ENCODE results near the gene ZNF281.
"Not testable (repeated sequence)": the region's sequence is repeated elsewhere in the genome, so short reads cannot be mapped to it uniquely, and the experiment has no call there.

ZNF281 gene

DNA sequence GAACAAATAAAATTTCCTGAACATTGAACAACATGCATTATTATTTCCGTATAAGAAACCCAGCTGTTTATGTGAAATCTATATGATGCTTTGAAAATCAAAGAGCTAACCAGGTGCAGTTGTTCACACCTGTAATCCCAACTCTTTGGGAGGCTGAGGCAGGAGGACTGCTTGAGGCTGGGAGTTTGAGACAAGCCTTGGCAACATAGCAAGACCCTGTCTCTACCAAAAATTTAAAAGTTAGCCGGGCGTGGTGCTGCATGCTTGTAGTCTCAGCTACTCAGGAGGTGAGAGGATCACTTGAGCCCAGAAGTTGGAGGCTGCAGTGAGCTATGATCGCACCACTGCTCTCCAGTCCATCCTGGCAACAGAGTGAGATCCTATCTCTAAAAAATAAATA lies 4.8 kb upstream of the ZNF281 start:
- Histone ChIP-seq H3K79me2 (ENCODE audit: control insufficient read depth, insufficient read depth, low read length, poor library complexity) (peaks cover 1% of the 10 kb centered on the region), H3K4ac (ENCODE audit: low read depth, low read length) (no peak overlapping the region), H3K27me3 (ENCODE audit: insufficient read depth, low read length) (no peaks in the 10 kb centered on the region), H4K91ac (ENCODE audit: low read depth, low read length) (no peak overlapping the region), H3K27ac (ENCODE audit: low read depth, low read length) (no peak overlapping the region), H3K9ac (ENCODE audit: low read length) (no peak overlapping the region), H3K4me2 (ENCODE audit: low read length) (no peak overlapping the region), H4K8ac (ENCODE audit: low read depth, low read length) (no peak overlapping the region), H3K36me3 (ENCODE audit: control insufficient read depth in 1 of 2, insufficient read depth in 2 of 2, low read length in 2 of 2) (no peaks in the 10 kb centered on the region), H3K4me1 (ENCODE audit: control insufficient read depth in 1 of 2, insufficient read depth in 2 of 2, low read length in 2 of 2) (peaks cover 2 to 3% of the 10 kb centered on the region in 2 experiments), H3K14ac (ENCODE audit: low read length) (no peak overlapping the region), H2BK5ac (ENCODE audit: low read depth, low read length, poor library complexity) (no peak overlapping the region), H4K12ac (ENCODE audit: low read depth, low read length) (no peak overlapping the region), H3K9me3 (ENCODE audit: insufficient read depth, low read depth, low read length) (no peaks in the 10 kb centered on the region), H2AFZ (ENCODE audit: insufficient read depth, low read length, poor library complexity) (no peak overlapping the region), H2BK12ac (ENCODE audit: low read length) (no peak overlapping the region), H3K18ac (ENCODE audit: low read length) (no peak overlapping the region), H3K79me1 (ENCODE audit: low read length) (peaks cover 3% of the 10 kb centered on the region), H3K23ac (ENCODE audit: low read length) (no peak overlapping the region), H2AK5ac (ENCODE audit: low read length) (no peak overlapping the region), H3K4me3 (ENCODE audit: low read depth, low read length) (no peak overlapping the region), H2BK120ac (ENCODE audit: insufficient read depth, low read length, poor library complexity) (no peak overlapping the region)
- DNase-seq, result no peak
- no CpG with 5 or more reads among the region's 4 CpGs for WGBS (ENCODE audit: extremely low coverage, insufficient coverage, insufficient read length)

DNA sequence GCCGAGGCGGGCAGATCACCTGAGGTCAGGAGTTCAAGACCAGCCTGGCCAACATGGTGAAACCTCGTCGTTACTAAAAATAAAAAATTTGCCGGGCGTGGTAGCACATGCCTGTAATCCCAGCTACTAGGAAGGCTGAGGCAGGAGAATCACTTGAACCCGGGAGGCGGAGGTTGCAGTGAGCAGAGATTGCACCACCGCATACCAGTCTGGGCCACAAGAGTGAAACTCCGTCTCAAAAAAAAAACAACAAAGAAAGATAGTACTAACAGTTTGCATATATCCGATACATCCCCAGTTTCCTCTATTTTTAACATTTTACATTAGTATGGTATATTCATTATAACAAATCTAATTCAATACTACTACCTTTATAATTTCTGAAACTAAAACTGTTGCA lies 3.9 kb upstream of the ZNF281 start:
- H3K18ac ChIP-seq (ENCODE audit: low read length); H4K91ac ChIP-seq (ENCODE audit: low read depth, low read length): not testable (repeated sequence)
- WGBS (ENCODE audit: extremely low coverage, insufficient coverage, insufficient read length), result no CpG with 5 or more reads among the region's 11 CpGs

DNA sequence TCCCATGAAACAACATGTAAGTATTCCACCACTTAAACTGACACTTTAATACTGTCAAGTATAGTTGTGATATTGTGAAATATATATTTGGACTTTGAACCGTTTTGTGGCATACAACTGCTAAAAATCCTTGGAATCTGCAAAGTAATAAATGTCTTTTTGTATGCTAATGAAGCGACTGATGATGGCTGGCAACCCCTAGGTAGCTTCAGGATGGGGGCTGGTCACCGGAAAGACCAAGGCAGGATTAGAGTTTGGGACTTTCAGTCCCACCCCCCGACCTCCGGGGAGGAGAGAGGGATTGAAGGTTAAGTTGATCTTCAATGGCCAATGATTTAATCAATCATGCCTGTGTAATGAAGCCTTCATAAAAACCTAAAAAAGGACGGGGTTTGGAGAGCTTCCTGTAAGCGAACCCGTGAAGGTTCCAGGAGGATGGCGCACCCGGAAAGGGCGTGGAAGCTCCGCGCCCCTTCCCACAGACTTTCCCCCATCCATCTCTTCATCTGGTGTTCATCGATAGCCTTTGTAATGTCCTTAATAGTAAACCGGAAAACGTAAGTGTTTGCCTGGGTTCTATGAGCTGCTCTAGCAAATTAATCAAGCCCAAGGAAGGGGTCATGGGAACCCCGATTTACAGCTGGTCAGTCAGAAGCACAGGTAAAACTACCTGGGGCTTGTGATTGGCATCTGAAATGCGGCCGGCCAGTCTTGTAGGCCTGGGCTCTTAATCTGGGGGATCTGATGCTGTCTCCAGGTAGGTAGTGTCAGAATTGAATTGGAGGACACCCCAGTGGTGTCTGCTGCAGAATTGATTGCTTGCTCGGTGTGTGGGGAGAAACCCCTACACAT lies 1.8 kb upstream of the ZNF281 start:
- peak overlapping the region; percentile 41 for H3K9ac ChIP-seq (ENCODE audit: low read length)
- H3K27me3 ChIP-seq (ENCODE audit: insufficient read depth, low read length), result no peaks in the 10 kb centered on the region
- H3K36me3 ChIP-seq (ENCODE audit: control insufficient read depth in 1 of 2, insufficient read depth in 2 of 2, low read length in 2 of 2), result peaks cover 2 to 13% of the 10 kb centered on the region in 2 experiments
- peak overlapping the region; percentile 68 for H3K4me3 ChIP-seq (ENCODE audit: low read depth, low read length)
- no peak overlapping the region for H3K4ac ChIP-seq (ENCODE audit: low read depth, low read length)
- H2BK120ac ChIP-seq (ENCODE audit: insufficient read depth, low read length, poor library complexity), result no peak overlapping the region
- no CpG with 5 or more reads among the region's 20 CpGs for WGBS (ENCODE audit: extremely low coverage, insufficient coverage, insufficient read length)
- no peak overlapping the region for H2AK5ac ChIP-seq (ENCODE audit: low read length)
- peak overlapping the region; percentile 8 for H4K12ac ChIP-seq (ENCODE audit: low read depth, low read length)
- H3K79me2 ChIP-seq (ENCODE audit: control insufficient read depth, insufficient read depth, low read length, poor library complexity), result peaks cover 9% of the 10 kb centered on the region
- peak overlapping the region; percentile 39 for H4K91ac ChIP-seq (ENCODE audit: low read depth, low read length)
- no peak overlapping the region for H3K18ac ChIP-seq (ENCODE audit: low read length)
- H3K9me3 ChIP-seq (ENCODE audit: insufficient read depth, low read depth, low read length), result no peaks in the 10 kb centered on the region
- H2AFZ ChIP-seq (ENCODE audit: insufficient read depth, low read length, poor library complexity), result peak overlapping the region; percentile 78
- H3K4me2 ChIP-seq (ENCODE audit: low read length), result peak overlapping the region; percentile 77
- peak overlapping the region; percentile 45 for H3K14ac ChIP-seq (ENCODE audit: low read length)
- H3K79me1 ChIP-seq (ENCODE audit: low read length), result peaks cover 8% of the 10 kb centered on the region
- no peak overlapping the region for H2BK12ac ChIP-seq (ENCODE audit: low read length)
- H3K23ac ChIP-seq (ENCODE audit: low read length), result no peak overlapping the region
- DNase-seq, result no peak
- peak overlapping the region; percentile 86 for H4K8ac ChIP-seq (ENCODE audit: low read depth, low read length)
- H3K27ac ChIP-seq (ENCODE audit: low read depth, low read length), result no peak overlapping the region
- peaks cover 6 to 14% of the 10 kb centered on the region in 2 experiments for H3K4me1 ChIP-seq (ENCODE audit: control insufficient read depth in 1 of 2, insufficient read depth in 2 of 2, low read length in 2 of 2)
- H2BK5ac ChIP-seq (ENCODE audit: low read depth, low read length, poor library complexity), result no peak overlapping the region

More for the DNA sequence above, 3.9 kb upstream of the ZNF281 start:
- not testable (repeated sequence) for H3K9ac ChIP-seq (ENCODE audit: low read length); H3K23ac ChIP-seq (ENCODE audit: low read length); H3K36me3 ChIP-seq (ENCODE audit: control insufficient read depth in 1 of 2, insufficient read depth in 2 of 2, low read length in 2 of 2); H3K14ac ChIP-seq (ENCODE audit: low read length); H2BK5ac ChIP-seq (ENCODE audit: low read depth, low read length, poor library complexity); H2BK12ac ChIP-seq (ENCODE audit: low read length); H3K9me3 ChIP-seq (ENCODE audit: insufficient read depth, low read depth, low read length); H3K4ac ChIP-seq (ENCODE audit: low read depth, low read length); H3K27ac ChIP-seq (ENCODE audit: low read depth, low read length); H3K4me1 ChIP-seq (ENCODE audit: control insufficient read depth in 1 of 2, insufficient read depth in 2 of 2, low read length in 2 of 2); H3K79me1 ChIP-seq (ENCODE audit: low read length); H3K4me3 ChIP-seq (ENCODE audit: low read depth, low read length); H3K27me3 ChIP-seq (ENCODE audit: insufficient read depth, low read length); H2AK5ac ChIP-seq (ENCODE audit: low read length); H4K12ac ChIP-seq (ENCODE audit: low read depth, low read length); H3K79me2 ChIP-seq (ENCODE audit: control insufficient read depth, insufficient read depth, low read length, poor library complexity); H4K8ac ChIP-seq (ENCODE audit: low read depth, low read length); H3K4me2 ChIP-seq (ENCODE audit: low read length); H2BK120ac ChIP-seq (ENCODE audit: insufficient read depth, low read length, poor library complexity); H2AFZ ChIP-seq (ENCODE audit: insufficient read depth, low read length, poor library complexity)
- DNase-seq, result peak; percentile 37 to 55

DNA sequence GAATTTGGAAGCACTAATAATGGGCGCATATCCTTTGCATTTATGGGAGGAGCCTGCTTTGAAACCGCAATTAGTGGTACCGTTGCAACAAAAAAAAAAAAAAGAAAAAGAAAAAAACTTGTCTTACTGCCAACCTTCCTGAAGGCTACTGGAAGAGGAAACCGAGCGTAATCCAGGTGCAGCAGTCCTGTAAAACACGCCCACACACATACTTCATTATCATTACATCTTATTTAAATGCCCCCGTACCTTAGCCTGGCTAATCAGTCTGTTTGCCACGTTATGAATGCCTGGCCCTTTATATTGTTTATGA lies 686 bp upstream of the ZNF281 start:
- H3K9me3 ChIP-seq (ENCODE audit: insufficient read depth, low read depth, low read length), result no peaks in the 10 kb centered on the region
- H2BK5ac ChIP-seq (ENCODE audit: low read depth, low read length, poor library complexity), result no peak overlapping the region
- no peak overlapping the region for H3K9ac ChIP-seq (ENCODE audit: low read length)
- H2AK5ac ChIP-seq (ENCODE audit: low read length), result no peak overlapping the region
- H3K18ac ChIP-seq (ENCODE audit: low read length), result no peak overlapping the region
- no peak overlapping the region for H2AFZ ChIP-seq (ENCODE audit: insufficient read depth, low read length, poor library complexity)
- peaks cover 6 to 14% of the 10 kb centered on the region in 2 experiments for H3K4me1 ChIP-seq (ENCODE audit: control insufficient read depth in 1 of 2, insufficient read depth in 2 of 2, low read length in 2 of 2)
- peaks cover 2 to 13% of the 10 kb centered on the region in 2 experiments for H3K36me3 ChIP-seq (ENCODE audit: control insufficient read depth in 1 of 2, insufficient read depth in 2 of 2, low read length in 2 of 2)
- H4K8ac ChIP-seq (ENCODE audit: low read depth, low read length), result peak overlapping the region; percentile 39
- peaks cover 8% of the 10 kb centered on the region for H3K79me1 ChIP-seq (ENCODE audit: low read length)
- no peak overlapping the region for H2BK12ac ChIP-seq (ENCODE audit: low read length)
- WGBS (ENCODE audit: extremely low coverage, insufficient coverage, insufficient read length), result no CpG with 5 or more reads among the region's 8 CpGs
- peak; percentile 26 to 46 for DNase-seq
- no peak overlapping the region for H2BK120ac ChIP-seq (ENCODE audit: insufficient read depth, low read length, poor library complexity)
- peaks cover 9% of the 10 kb centered on the region for H3K79me2 ChIP-seq (ENCODE audit: control insufficient read depth, insufficient read depth, low read length, poor library complexity)
- H3K27ac ChIP-seq (ENCODE audit: low read depth, low read length), result peak overlapping the region; percentile 52
- H4K91ac ChIP-seq (ENCODE audit: low read depth, low read length), result no peak overlapping the region
- H3K27me3 ChIP-seq (ENCODE audit: insufficient read depth, low read length), result no peaks in the 10 kb centered on the region
- no peak overlapping the region for H4K12ac ChIP-seq (ENCODE audit: low read depth, low read length)
- no peak overlapping the region for H3K14ac ChIP-seq (ENCODE audit: low read length)
- no peak overlapping the region for H3K4me3 ChIP-seq (ENCODE audit: low read depth, low read length)
- H3K4ac ChIP-seq (ENCODE audit: low read depth, low read length), result no peak overlapping the region
- H3K23ac ChIP-seq (ENCODE audit: low read length), result no peak overlapping the region
- peak overlapping the region; percentile 82 for H3K4me2 ChIP-seq (ENCODE audit: low read length)

Data from trophoblast cell (in vitro differentiated cells and primary cell).